HCT116 (cell line): ENCODE data around the gene BNC2. TPM values are rescaled to one million over a fixed set of nuclear protein-coding genes. Genes with fewer than 3 reads are reported as not detected.

ENCODE experiments used
- ATAC-seq: fragments of 200-7000 bp; cut with Tn5 transposase; 2 replicates; pipeline ENCODE4 v1.9.1; 2020; ENCODE audit warnings: mild to moderate bottlenecking, moderate library complexity
- BruUV-seq: library from RNA; stranded (reverse); fragments of 400-500 nt; replicated peaks from 2 replicates; lab custom pipeline; 2021; lab: Mats Ljungman, UMichigan
- CTCF ChIA-PET: fragments of 300-600 bp; sonication (Branson Sonifier 250); formaldehyde crosslinking; loops from one replicate; lab custom pipeline; 2021; ENCODE audit warnings: antibody characterized with exemption; lab: Charles Lee
- POLR2A ChIA-PET: fragments of 300-600, 350-600 bp; sonication (Branson Sonifier 250); formaldehyde crosslinking; loops from one replicate; lab custom pipeline; 2021; ENCODE audit warnings: antibody characterized with exemption; lab: Charles Lee
- RAD21 ChIA-PET, 2 experiments: fragments of 300-600 bp; sonication (Branson Sonifier 250); formaldehyde crosslinking; loops; one replicate each; lab custom pipeline; 2023; ENCODE audit warnings: low total read pairs in 2 of 2; ENCODE audit not compliant: uncharacterized antibody in 2 of 2, unreplicated experiment in 2 of 2, low non-redundant PET in 1 of 2; lab: Charles Lee
- DNase-seq: peaks from one replicate; pipeline ENCODE4 v3.0.0-alpha.2; 2010; ENCODE audit warnings: low read depth, low spot score
- H2AFZ ChIP-seq: fragments of 200-600 bp; shearing (Covaris generic), sonication (generic); 2 replicates; pipeline ENCODE4 v1.6.1; 2017; ENCODE audit warnings: low read depth, mixed run types, mixed read lengths, antibody characterized with exemption, low read length; ENCODE audit not compliant: poor library complexity, severe bottlenecking
- H3K27ac ChIP-seq: 2 replicates; pipeline ENCODE4 v1.5.1; 2012; ENCODE audit warnings: low read depth, low read length
- H3K27me3 ChIP-seq: fragments of 200-600 bp; sonication (generic); 2 replicates; pipeline ENCODE4 v1.6.1; 2016; ENCODE audit warnings: mixed run types, low read length, mixed read lengths; ENCODE audit not compliant: insufficient read depth
- H3K36me3 ChIP-seq, 2 experiments: fragments of 200-500 bp in 1 of 2; fragments of 200-600 bp in 1 of 2; sonication (Bioruptor generic) in 1 of 2; sonication (generic) in 1 of 2; 2 replicates each; pipeline versions ENCODE4 v1.5.1 to v1.6.1; 2014 to 2016; ENCODE audit warnings: low read length in 2 of 2, inconsistent platforms in 1 of 2, mixed read lengths in 1 of 2, mixed run types in 1 of 2; ENCODE audit not compliant: insufficient read depth in 2 of 2, control insufficient read depth in 1 of 2
- H3K4me1 ChIP-seq, 2 experiments: fragments of 200-600 bp in 1 of 2; sonication (generic) in 1 of 2; 2 replicates each; pipeline versions ENCODE4 v1.5.1 to v1.6.1; 2012 to 2017; ENCODE audit warnings: low read length in 2 of 2, inconsistent platforms in 1 of 2, mild to moderate bottlenecking in 1 of 2, mixed read lengths in 1 of 2, mixed run types in 1 of 2, moderate library complexity in 1 of 2; ENCODE audit not compliant: insufficient read depth in 2 of 2, control insufficient read depth in 1 of 2
- H3K4me2 ChIP-seq: fragments of 200-600 bp; sonication (generic); 2 replicates; pipeline ENCODE4 v1.6.1; 2017; ENCODE audit warnings: mixed run types, low read length, mixed read lengths
- H3K4me3 ChIP-seq, 2 experiments: fragments of 200-600 bp in 1 of 2; sonication (generic) in 1 of 2; replicated peaks in 1 of 2; 2 replicates each; pipeline ENCODE4 v1.5.1; 2011 to 2016; ENCODE audit warnings: low read length in 2 of 2, control low read depth in 1 of 2, low read depth in 1 of 2, mild to moderate bottlenecking in 1 of 2, mixed read lengths in 1 of 2, mixed run types in 1 of 2
- H3K79me2 ChIP-seq: fragments of 200-600 bp; sonication (generic); 2 replicates; pipeline ENCODE4 v1.6.1; 2017; ENCODE audit warnings: mild to moderate bottlenecking, mixed run types, low read length, moderate library complexity, mixed read lengths; ENCODE audit not compliant: insufficient read depth
- H3K9ac ChIP-seq: fragments of 200-600 bp; sonication (generic); 2 replicates; pipeline ENCODE4 v1.6.1; 2016; ENCODE audit warnings: low read length, mixed read lengths
- H3K9me2 ChIP-seq: fragments of 200-600 bp; sonication (generic), shearing (Covaris generic); 2 replicates; pipeline ENCODE4 v1.6.1; 2017; ENCODE audit warnings: mixed run types, mild to moderate bottlenecking, moderate library complexity; ENCODE audit not compliant: insufficient read depth
- H3K9me3 ChIP-seq, 2 experiments: fragments of 200-500 bp in 1 of 2; fragments of 200-600 bp in 1 of 2; sonication (Bioruptor generic) in 1 of 2; sonication (generic) in 1 of 2; 2 replicates each; pipeline ENCODE4 v1.6.1; 2014 to 2017; ENCODE audit warnings: low read length in 2 of 2, mixed read lengths in 2 of 2, inconsistent platforms in 1 of 2, low read depth in 1 of 2, mild to moderate bottlenecking in 1 of 2, mixed run types in 1 of 2, moderate library complexity in 1 of 2; ENCODE audit not compliant: control insufficient read depth in 1 of 2, insufficient read depth in 1 of 2
- H4K20me1 ChIP-seq: fragments of 200-600 bp; sonication (generic), shearing (Covaris generic); 2 replicates; pipeline ENCODE4 v1.6.1; 2017; ENCODE audit warnings: mixed run types, mild to moderate bottlenecking, moderate library complexity; ENCODE audit not compliant: insufficient read depth
- CEBPB ChIP-seq: IDR thresholded peaks from 2 replicates; pipeline ENCODE4 v1.6.1; 2012; ENCODE audit warnings: low read depth
- EGR1 ChIP-seq: IDR thresholded peaks from 2 replicates; pipeline ENCODE4 v1.6.1; 2012; ENCODE audit warnings: low read depth
- ELF1 ChIP-seq: IDR thresholded peaks from 2 replicates; pipeline ENCODE4 v1.6.1; 2012; ENCODE audit warnings: low read depth, borderline replicate concordance
- EZH2 ChIP-seq: fragments of 200-600 bp; sonication (generic); IDR thresholded peaks from 2 replicates; pipeline ENCODE4 v1.6.1; 2017; ENCODE audit warnings: antibody characterized with exemption, mixed run types
- EZH2phosphoT487 ChIP-seq: fragments of 200-600 bp; IDR thresholded peaks from 2 replicates; pipeline ENCODE4 v1.6.1; 2018; ENCODE audit warnings: antibody characterized with exemption, borderline replicate concordance
- POLR2A ChIP-seq: IDR thresholded peaks from 2 replicates; pipeline ENCODE4 v1.7.0; 2011; ENCODE audit warnings: borderline replicate concordance; ENCODE audit not compliant: insufficient read depth, insufficient read length; ENCODE audit errors: extremely low read depth
- POLR2AphosphoS5 ChIP-seq: IDR thresholded peaks from 2 replicates; pipeline ENCODE4 v1.6.1; 2011; ENCODE audit warnings: mild to moderate bottlenecking, low read depth, low read length, moderate library complexity
- RAD21 ChIP-seq: IDR thresholded peaks from 2 replicates; pipeline ENCODE4 v1.6.1; 2012; ENCODE audit warnings: low read depth, mild to moderate bottlenecking
- REST ChIP-seq: IDR thresholded peaks from 2 replicates; pipeline ENCODE4 v1.6.1; 2012; ENCODE audit warnings: low read depth
- SIN3A ChIP-seq: IDR thresholded peaks from 2 replicates; pipeline ENCODE4 v1.6.1; 2012; ENCODE audit warnings: low read depth
- SP1 ChIP-seq: IDR thresholded peaks from 2 replicates; pipeline ENCODE4 v1.6.1; 2012; ENCODE audit warnings: low read depth
- SRF ChIP-seq: IDR thresholded peaks from 2 replicates; pipeline ENCODE4 v1.6.1; 2012; ENCODE audit warnings: low read depth
- TCF7L2 ChIP-seq: IDR thresholded peaks from 2 replicates; pipeline ENCODE4 v1.7.0; 2011; ENCODE audit warnings: borderline replicate concordance, inconsistent platforms; ENCODE audit not compliant: insufficient read depth, insufficient read length; ENCODE audit errors: extremely low read depth
- YY1 ChIP-seq: IDR thresholded peaks from 2 replicates; pipeline ENCODE4 v1.6.1; 2011; ENCODE audit warnings: low read length, low read depth, moderate library complexity, mild to moderate bottlenecking; ENCODE audit not compliant: insufficient replicate concordance; ENCODE audit errors: extremely low read depth
- ZBTB33 ChIP-seq: IDR thresholded peaks from 2 replicates; pipeline ENCODE4 v1.6.1; 2011; ENCODE audit warnings: mild to moderate bottlenecking, low read length, moderate library complexity; ENCODE audit not compliant: insufficient replicate concordance; ENCODE audit errors: extremely low read depth
- ZFX ChIP-seq: fragments of 450-650 bp; IDR thresholded peaks from 2 replicates; pipeline ENCODE4 v1.6.1; 2017
- ZNF274 ChIP-seq: fragments of 200-500 bp; sonication (Bioruptor generic); IDR thresholded peaks from 2 replicates; pipeline ENCODE4 v1.6.1; 2014; ENCODE audit warnings: mild to moderate bottlenecking, low read depth, low read length, inconsistent platforms
- intact Hi-C: fragments of 100-400 bp; cut with micrococcal nuclease; formaldehyde crosslinking; loops from 2 replicates; pipeline ENCODE4 v1.10.0; 2022
- total RNA-seq: library from RNA; stranded (reverse); gene quantifications from one replicate; pipeline ENCODE4 v1.2.1, GENCODE V29; 2021; ENCODE audit not compliant: unreplicated experiment
- TF ChIP-seq, protein P1 (sequence below): IDR thresholded peaks from 2 replicates; pipeline ENCODE4 v1.6.1; 2012
- TF ChIP-seq, protein P2 (sequence below): IDR thresholded peaks from 2 replicates; pipeline ENCODE4 v1.6.1; 2012
- TF ChIP-seq, protein P3 (sequence below), 3 experiments: fragments of 200-600 bp in 1 of 3; sonication (generic) in 1 of 3; IDR thresholded peaks in 2 of 3; conservative IDR thresholded peaks in 1 of 3; 2 replicates each; pipeline ENCODE4 v1.5.1; 2012 to 2017; ENCODE audit warnings: low read depth in 2 of 3, low read length in 2 of 3, antibody characterized with exemption in 1 of 3, borderline replicate concordance in 1 of 3, control low read depth in 1 of 3, mild to moderate bottlenecking in 1 of 3, mixed read lengths in 1 of 3, mixed run types in 1 of 3, moderate library complexity in 1 of 3; ENCODE audit not compliant: insufficient read depth in 1 of 3

The BNC2 gene
- total RNA-seq, 1 experiment from 2014 or later: 0.37 TPM

DNA sequence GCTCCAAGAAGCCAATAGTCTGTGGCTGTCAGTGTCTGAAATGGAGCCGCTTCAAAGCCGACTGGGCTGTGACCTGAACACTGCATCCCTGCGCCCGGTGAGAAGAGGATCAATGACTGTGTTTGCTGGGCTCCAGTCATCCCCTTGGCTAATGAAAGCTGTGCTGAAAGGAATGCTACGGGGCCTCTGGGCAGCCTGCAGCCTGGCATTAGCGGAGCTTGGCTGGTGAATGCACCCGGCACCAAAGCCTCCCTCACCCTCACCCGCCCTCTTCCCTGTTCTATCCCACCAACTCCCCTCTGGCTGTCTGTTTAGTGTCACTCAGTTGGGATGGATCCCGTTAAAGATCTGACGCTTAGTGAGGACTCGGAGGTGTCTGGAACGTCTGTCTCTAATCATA is 355.3 kb downstream of the BNC2 start:
- H2AFZ ChIP-seq: no peak overlapping the region
- no peak for DNase-seq
- CTCF ChIA-PET: no interaction called here
- peaks cover 7% of the 10 kb centered on the region; the same call in 1 of the 2 replicates for H3K27me3 ChIP-seq
- no peak for ATAC-seq
- intact Hi-C loops: no loop called here
- H3K36me3 ChIP-seq: no peaks in the 10 kb centered on the region
- BruUV-seq: no TSS peak
- no peak overlapping the region for H3K27ac ChIP-seq
- no peaks in the 10 kb centered on the region for H3K4me1 ChIP-seq
- H4K20me1 ChIP-seq: no peaks in the 10 kb centered on the region
- no peak overlapping the region for H3K9ac ChIP-seq
- H3K4me2 ChIP-seq: no peak overlapping the region
- RAD21 ChIA-PET: no interaction called here
- no peaks in the 10 kb centered on the region for H3K79me2 ChIP-seq
- H3K4me3 ChIP-seq: no peak overlapping the region
- TF ChIP-seq, protein P1, sequence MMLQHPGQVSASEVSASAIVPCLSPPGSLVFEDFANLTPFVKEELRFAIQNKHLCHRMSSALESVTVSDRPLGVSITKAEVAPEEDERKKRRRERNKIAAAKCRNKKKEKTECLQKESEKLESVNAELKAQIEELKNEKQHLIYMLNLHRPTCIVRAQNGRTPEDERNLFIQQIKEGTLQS: no peak
- TF ChIP-seq POLR2A (no peak), RAD21 (no peak), POLR2AphosphoS5 (no peak), ZNF274 (no peak), YY1 (no peak), SP1 (no peak), ZBTB33 (no peak), ZFX (no peak), SIN3A (no peak), ELF1 (no peak), EZH2phosphoT487 (no peak), EZH2 (no peak), CEBPB (no peak), EGR1 (no peak), SRF (no peak), REST (no peak), TCF7L2 (no peak)
- TF ChIP-seq, protein P2, sequence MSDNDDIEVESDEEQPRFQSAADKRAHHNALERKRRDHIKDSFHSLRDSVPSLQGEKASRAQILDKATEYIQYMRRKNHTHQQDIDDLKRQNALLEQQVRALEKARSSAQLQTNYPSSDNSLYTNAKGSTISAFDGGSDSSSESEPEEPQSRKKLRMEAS: no peak
- TF ChIP-seq, protein P3, sequence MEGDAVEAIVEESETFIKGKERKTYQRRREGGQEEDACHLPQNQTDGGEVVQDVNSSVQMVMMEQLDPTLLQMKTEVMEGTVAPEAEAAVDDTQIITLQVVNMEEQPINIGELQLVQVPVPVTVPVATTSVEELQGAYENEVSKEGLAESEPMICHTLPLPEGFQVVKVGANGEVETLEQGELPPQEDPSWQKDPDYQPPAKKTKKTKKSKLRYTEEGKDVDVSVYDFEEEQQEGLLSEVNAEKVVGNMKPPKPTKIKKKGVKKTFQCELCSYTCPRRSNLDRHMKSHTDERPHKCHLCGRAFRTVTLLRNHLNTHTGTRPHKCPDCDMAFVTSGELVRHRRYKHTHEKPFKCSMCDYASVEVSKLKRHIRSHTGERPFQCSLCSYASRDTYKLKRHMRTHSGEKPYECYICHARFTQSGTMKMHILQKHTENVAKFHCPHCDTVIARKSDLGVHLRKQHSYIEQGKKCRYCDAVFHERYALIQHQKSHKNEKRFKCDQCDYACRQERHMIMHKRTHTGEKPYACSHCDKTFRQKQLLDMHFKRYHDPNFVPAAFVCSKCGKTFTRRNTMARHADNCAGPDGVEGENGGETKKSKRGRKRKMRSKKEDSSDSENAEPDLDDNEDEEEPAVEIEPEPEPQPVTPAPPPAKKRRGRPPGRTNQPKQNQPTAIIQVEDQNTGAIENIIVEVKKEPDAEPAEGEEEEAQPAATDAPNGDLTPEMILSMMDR (IDR thresholded peaks at IDR 0.05 in 2 of 3, conservative IDR thresholded peaks at IDR 0.05 in 1 of 3; ENCODE audit: borderline replicate concordance in 1 of 3, insufficient read depth in 1 of 3, low read depth in 2 of 3, low read length in 2 of 3): no peak
- POLR2A ChIA-PET: no interaction called here
- H3K9me2 ChIP-seq: no peaks in the 10 kb centered on the region
- H3K9me3 ChIP-seq: no peaks in the 10 kb centered on the region
